Large intestine (tissue), 12 donors: Measurements from ENCODE around the gene FAM193A. TPM values are rescaled to one million over a fixed set of nuclear protein-coding genes. Genes with fewer than 3 reads are reported as not detected.

ENCODE experiments used
- DNase-seq, 2 donors: peaks; one replicate each; pipeline versions ENCODE4 v3.0.0 to v3.0.0-alpha.2; 2013
- H3K27ac ChIP-seq: one replicate; pipeline ENCODE4 v1.5.1; 2013; ENCODE audit warnings: low read length
- H3K27me3 ChIP-seq: 2 replicates; pipeline ENCODE4 v1.6.1; 2013; ENCODE audit warnings: low read length; ENCODE audit not compliant: control insufficient read depth, insufficient read depth
- H3K36me3 ChIP-seq: 2 replicates; pipeline ENCODE4 v1.6.1; 2013; ENCODE audit warnings: low read length; ENCODE audit not compliant: control insufficient read depth, insufficient read depth
- H3K4me1 ChIP-seq: one replicate; pipeline ENCODE4 v1.6.1; 2013; ENCODE audit warnings: low read length; ENCODE audit not compliant: control insufficient read depth, insufficient read depth
- H3K4me3 ChIP-seq: one replicate; pipeline ENCODE4 v1.5.1; 2013; ENCODE audit warnings: low read length
- H3K9me3 ChIP-seq: one replicate; pipeline ENCODE4 v1.6.1; 2013; ENCODE audit warnings: mild to moderate bottlenecking, low read depth, low read length, moderate library complexity; ENCODE audit not compliant: control insufficient read depth
- WGBS: methylation state at CpG from one replicate; pipeline ENCODE4 v1.1.5; 2013; ENCODE audit warnings: low lambda C conversion rate; ENCODE audit not compliant: insufficient coverage; 5-methylcytosine and 5-hydroxymethylcytosine counted together
- long read RNA-seq, 11 donors: transcript quantifications; one replicate each; lab custom pipeline, GENCODE V29; 2026
- polyA plus RNA-seq: library from polyadenylated mRNA; unstranded; fragments of 120-200 nt; gene quantifications from one replicate; pipeline ENCODE4 v1.2.1, GENCODE V29; 2013

FAM193A gene, protein sequence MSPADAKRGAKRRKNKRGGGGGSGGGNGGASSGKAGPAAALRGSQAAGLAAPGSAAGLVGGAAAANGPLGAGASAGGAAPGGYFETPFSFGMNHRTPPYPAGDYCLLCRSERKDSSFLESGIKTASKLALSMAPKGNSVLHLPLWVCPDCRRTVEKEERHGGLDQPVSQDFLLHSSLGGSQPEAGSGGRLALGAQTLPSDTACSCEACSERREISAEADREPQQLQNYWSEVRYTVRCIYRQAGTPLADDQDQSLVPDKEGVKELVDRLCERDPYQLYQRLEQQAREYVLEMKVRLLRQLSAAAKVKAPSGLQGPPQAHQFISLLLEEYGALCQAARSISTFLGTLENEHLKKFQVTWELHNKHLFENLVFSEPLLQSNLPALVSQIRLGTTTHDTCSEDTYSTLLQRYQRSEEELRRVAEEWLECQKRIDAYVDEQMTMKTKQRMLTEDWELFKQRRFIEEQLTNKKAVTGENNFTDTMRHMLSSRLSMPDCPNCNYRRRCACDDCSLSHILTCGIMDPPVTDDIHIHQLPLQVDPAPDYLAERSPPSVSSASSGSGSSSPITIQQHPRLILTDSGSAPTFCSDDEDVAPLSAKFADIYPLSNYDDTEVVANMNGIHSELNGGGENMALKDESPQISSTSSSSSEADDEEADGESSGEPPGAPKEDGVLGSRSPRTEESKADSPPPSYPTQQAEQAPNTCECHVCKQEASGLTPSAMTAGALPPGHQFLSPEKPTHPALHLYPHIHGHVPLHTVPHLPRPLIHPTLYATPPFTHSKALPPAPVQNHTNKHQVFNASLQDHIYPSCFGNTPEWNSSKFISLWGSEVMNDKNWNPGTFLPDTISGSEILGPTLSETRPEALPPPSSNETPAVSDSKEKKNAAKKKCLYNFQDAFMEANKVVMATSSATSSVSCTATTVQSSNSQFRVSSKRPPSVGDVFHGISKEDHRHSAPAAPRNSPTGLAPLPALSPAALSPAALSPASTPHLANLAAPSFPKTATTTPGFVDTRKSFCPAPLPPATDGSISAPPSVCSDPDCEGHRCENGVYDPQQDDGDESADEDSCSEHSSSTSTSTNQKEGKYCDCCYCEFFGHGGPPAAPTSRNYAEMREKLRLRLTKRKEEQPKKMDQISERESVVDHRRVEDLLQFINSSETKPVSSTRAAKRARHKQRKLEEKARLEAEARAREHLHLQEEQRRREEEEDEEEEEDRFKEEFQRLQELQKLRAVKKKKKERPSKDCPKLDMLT (N-terminal part only)
- polyA plus RNA-seq, result 20.4 TPM
- long read RNA-seq, donor 1, partial matches to known transcripts, result 0 of 1 reads
- long read RNA-seq, donor 1, other reads (novel, unspliced or antisense), result 0 of 1 reads
- long read RNA-seq, donor 2, partial matches to known transcripts, result 0 of 1 reads
- long read RNA-seq, donor 2, other reads (novel, unspliced or antisense), result 0 of 1 reads
- long read RNA-seq, donor 3, result 0 reads
- long read RNA-seq, donor 4, result 0 reads
- long read RNA-seq, donor 5, partial matches to known transcripts, result 0 of 1 reads
- long read RNA-seq, donor 5, other reads (novel, unspliced or antisense), result 0 of 1 reads
- long read RNA-seq, donor 6, partial matches to known transcripts, result 6 of 7 reads
- long read RNA-seq, donor 6, other reads (novel, unspliced or antisense), result 0 of 7 reads
- long read RNA-seq, donor 7, result 0 reads
- long read RNA-seq, donor 8, partial matches to known transcripts, result 6 of 22 reads
- long read RNA-seq, donor 8, other reads (novel, unspliced or antisense), result 15 of 22 reads
- long read RNA-seq, donor 9, result 0 reads
- long read RNA-seq, donor 10, result 0 reads
- long read RNA-seq, donor 11, result 0 reads

DNA sequence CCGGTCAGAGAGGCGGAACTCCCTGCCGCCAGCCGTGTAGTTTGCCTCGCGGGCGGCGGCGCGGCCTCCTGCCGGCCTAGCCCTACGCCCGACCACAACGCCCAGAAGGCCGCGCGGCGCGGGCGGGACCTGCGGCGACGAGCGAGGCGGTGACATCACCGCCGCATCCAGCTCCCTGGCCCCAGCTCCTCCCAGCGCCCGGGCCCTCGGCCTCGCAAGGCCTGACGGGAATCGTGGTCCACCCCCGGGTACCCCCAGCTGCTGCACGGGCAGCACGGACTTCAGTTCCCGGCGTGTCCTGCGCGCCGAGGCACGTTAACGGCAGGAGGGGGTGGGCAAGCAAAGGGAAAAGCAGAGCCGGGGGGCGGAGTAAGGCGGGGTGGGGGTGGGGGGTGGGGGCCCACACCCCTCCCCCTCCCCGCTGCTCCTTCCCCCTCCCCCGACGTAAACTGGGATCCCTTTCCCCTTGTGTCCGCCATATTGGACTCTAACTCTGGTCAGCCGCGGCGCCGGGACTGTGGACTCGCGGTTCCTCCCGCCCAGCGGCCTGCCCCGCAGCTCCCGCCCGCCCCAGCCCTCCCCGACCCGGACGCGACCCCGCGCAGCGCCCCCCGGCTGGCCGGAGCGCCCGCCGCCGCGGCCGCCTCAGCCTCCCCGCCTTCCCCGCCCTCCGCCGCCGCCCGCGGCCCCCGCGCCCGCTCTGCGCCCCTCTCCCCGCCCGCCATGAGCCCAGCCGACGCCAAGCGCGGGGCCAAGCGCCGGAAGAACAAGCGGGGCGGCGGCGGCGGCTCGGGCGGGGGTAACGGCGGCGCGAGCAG lies at the start of gene FAM193A:
Gene FAM193A, plus strand, starts transcription at position 455 of the 818 bp plus-strand sequence. Its CDS starts 269 bp downstream, at position 724.
- Histone ChIP-seq H3K36me3 (no peaks in the 10 kb centered on the region), H3K4me3 (peak within 1 kb of the TSS; percentile 89), H3K27me3 (no peaks in the 10 kb centered on the region), H3K27ac (peak within 1 kb of the TSS; percentile 89), H3K9me3 (peaks cover 3% of the 10 kb centered on the region), H3K4me1 (peaks cover 11% of the 10 kb centered on the region)
- whole genome bisulfite sequencing, result no CpG with 5 or more reads among the region's 106 CpGs
- DNase-seq, result peak; percentile 100

DNA sequence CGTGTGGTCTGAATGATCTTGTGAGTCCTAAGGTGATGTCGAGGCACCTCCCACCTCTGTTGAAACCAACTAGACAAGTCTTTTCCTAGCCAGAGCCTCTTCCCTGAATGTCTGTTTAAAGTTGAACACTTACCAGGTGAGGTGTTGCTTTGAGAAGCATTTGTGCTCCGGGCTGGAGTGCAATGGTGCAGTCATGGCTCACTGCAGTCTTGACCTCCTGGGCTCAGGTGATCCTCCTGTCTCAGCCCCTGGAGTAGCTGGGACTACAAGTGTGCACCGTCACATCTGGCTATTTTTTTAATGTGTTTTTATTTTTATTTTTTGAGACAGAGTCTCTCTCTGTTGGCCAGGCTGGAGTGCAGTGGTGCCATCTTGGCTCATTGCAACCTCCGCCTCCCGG lies 49.5 kb upstream of the FAM193A start:
- peak in 1 of 2 donors; percentile 54 for DNase-seq
- no CpG with 5 or more reads among the region's 6 CpGs for WGBS

DNA sequence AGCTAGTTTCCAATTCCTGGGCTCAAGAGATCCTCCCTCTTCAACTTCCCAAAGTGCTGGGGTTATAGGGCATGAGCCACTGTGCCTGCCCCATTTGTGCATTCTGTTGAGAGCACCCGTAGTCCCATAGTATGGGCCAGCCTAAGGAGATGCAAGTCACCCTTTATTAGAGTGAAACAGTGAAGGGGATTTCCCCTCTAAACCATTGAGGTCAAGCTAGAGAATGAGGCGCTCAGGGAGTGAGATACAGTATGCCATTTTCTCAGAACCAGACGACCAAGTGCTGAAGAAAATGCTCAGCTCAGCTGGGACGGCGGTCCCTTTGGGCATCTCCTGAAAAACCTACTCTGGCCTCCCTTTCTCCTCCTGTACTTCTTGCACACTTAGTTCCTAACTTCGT lies 48.8 kb upstream of the FAM193A start:
- Histone ChIP-seq H3K4me3 (no peak overlapping the region), H3K27ac (no peak overlapping the region), H3K4me1 (peaks cover 8% of the 10 kb centered on the region), H3K36me3 (peaks cover 27% of the 10 kb centered on the region), H3K9me3 (no peaks in the 10 kb centered on the region), H3K27me3 (no peaks in the 10 kb centered on the region)
- DNase-seq, result no peak
- 67% methylated on average over 1 of the region's 6 CpGs for WGBS

More for the DNA sequence above, 49.5 kb upstream of the FAM193A start:
- peaks cover 14% of the 10 kb centered on the region for H3K4me1 ChIP-seq
- H3K9me3 ChIP-seq, result no peaks in the 10 kb centered on the region
- H3K36me3 ChIP-seq, result peaks cover 21% of the 10 kb centered on the region
- H3K27ac ChIP-seq, result no peak overlapping the region
- H3K27me3 ChIP-seq, result no peaks in the 10 kb centered on the region
- no peak overlapping the region for H3K4me3 ChIP-seq

DNA sequence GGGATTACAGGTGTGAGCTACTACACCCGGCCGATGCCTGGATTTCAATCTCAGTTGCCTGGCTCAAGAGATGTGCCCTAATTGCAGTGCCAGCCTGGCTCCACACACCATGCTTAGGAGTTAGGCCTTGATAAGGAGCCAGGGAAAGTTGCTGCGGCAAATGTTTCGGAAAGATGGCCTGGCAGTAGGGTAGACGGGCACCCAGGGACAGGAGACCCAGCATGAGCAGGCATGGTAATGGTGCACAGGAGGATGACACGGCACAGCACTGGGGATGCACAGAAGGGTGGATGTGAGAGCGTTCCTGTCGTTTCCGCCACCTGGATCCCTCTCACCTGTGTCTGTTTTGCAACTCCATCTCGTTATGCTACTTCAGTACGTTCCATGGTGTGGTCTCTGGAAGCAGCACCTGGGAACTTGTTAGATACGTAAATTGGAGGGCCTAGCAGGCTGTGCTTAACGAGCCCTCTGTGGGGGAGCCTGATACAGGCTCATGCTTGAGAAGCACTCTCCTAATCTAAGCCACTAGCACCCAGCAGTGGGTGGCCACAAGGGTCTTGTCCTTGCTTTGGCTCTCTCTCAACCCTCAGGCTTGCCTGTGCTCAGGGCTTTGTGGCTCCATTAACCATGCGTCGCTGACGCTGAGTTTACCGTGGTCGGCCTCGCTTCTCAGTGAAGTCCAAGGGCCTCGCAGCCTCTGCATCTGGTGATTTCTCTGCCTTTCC lies 47.2 kb upstream of the FAM193A start:
- Histone ChIP-seq H3K27ac (no peak overlapping the region), H3K27me3 (no peaks in the 10 kb centered on the region)

DNA sequence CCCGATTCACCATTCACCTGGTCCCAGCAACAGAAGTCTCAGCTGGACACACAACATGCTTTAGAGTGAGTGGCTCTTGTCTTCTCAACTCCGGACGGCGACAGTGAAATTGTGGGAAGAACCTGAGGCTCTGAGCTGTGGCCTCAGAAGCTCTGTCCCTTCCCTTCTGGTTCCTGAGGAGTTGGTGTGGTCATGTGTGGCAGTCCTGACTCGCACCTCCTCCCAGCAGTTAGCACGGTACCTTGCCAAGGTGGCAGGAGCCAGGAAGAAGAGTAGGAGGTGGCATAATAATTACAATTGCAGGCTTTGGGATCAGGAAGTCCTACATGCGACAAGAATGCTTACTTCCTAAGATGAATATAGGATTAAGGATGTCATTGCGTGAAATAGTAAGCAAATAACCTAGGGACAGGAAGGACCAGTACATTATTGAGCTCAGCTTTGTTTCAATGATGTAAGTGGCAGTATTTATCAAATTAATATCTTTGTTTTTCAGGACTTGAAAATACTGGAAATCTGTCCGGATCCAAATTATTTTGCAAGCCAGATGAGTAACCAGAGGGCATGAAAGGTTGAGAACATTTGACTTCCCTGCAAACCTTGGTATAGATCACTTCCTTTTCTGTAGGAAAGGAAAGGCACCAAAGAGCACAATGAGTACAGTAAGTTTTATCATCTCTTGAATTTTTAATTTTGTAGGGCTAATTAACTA lies 46.5 kb upstream of the FAM193A start:
- Histone ChIP-seq H3K27me3 (no peaks in the 10 kb centered on the region), H3K27ac (no peak overlapping the region), H3K36me3 (peaks cover 35% of the 10 kb centered on the region), H3K4me3 (no peak overlapping the region), H3K9me3 (no peaks in the 10 kb centered on the region), H3K4me1 (no peaks in the 10 kb centered on the region)
- 100% methylated on average over 2 of the region's 9 CpGs for WGBS
- no peak for DNase-seq

More for the DNA sequence above, 47.2 kb upstream of the FAM193A start:
- Histone ChIP-seq H3K36me3 (peaks cover 33% of the 10 kb centered on the region), H3K9me3 (no peaks in the 10 kb centered on the region), H3K4me3 (no peak overlapping the region), H3K4me1 (no peaks in the 10 kb centered on the region)
- DNase-seq, result no peak
- no CpG with 5 or more reads among the region's 20 CpGs for WGBS

DNA sequence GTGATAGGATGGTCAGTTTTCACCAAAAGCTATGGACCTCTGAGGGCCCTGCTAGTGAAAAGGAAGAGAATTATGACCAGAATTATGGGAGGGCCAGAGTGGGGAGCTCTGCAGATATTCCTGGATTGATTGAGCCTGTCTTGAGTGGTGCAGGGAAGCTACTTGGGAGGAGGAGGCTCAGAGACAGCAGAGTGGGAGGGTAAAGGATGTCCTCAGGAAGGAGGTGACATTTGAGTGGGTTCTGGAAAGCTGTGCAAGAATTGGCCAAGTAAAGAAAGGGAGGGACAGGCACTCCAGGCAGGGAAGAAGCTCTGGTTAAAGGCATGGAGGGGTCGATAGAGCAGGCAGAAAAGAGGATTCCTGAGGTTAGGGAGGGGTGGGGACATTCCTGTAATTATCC lies 43.5 kb upstream of the FAM193A start:
- H3K27me3 ChIP-seq, result no peaks in the 10 kb centered on the region
- no peak for DNase-seq
- no peaks in the 10 kb centered on the region for H3K9me3 ChIP-seq
- H3K4me3 ChIP-seq, result no peak overlapping the region
- H3K36me3 ChIP-seq, result peaks cover 53% of the 10 kb centered on the region
- no peaks in the 10 kb centered on the region for H3K4me1 ChIP-seq
- H3K27ac ChIP-seq, result no peak overlapping the region
- no CpG with 5 or more reads among the region's 1 CpG for WGBS

DNA sequence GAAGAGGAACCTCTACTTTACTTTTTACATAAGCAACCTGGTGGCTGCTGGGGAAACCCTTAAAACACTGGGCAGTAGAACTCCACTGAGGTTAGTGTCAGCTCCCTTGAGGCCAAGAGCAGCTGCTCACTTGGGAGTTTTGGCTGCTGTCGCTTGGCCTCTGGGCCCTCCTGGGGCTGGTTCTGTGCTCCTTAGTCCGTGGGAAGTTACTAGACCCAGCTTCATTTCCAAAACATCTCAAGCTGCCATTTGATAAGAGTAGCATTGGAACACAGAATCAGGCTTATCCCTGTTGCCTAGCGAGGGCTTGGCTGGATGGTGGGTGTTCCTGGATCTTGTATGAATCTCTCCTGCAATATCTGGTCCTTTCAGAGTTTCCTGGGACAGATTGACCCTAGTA lies 41.5 kb upstream of the FAM193A start:
- no CpG with 5 or more reads among the region's 3 CpGs for WGBS
- peaks cover 63% of the 10 kb centered on the region for H3K36me3 ChIP-seq

DNA sequence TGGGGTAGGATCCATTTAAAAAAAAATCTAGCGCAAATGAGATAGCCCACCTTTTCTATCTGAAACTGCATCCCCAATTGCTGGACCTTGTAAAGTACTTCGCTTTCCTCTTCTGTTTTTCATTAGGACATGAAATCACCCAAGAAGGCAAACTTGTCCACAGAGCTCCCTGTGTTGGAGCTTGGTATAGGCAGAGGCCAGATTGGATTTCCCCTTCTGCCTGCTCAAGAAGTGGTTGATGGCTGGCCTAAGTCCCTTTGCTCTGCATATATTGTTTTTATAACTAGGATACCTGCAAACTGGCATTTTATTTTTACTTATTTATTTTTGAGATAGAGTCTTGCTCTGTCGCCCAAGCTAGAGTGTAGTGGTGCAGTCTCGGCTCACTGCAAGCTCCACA lies 39.1 kb upstream of the FAM193A start:
- H3K27me3 ChIP-seq, result no peaks in the 10 kb centered on the region
- no peak overlapping the region for H3K4me3 ChIP-seq
- H3K36me3 ChIP-seq, result peaks cover 69% of the 10 kb centered on the region
- no CpG with 5 or more reads among the region's 4 CpGs for WGBS
- no peak for DNase-seq
- no peaks in the 10 kb centered on the region for H3K9me3 ChIP-seq
- H3K27ac ChIP-seq, result no peak overlapping the region
- no peaks in the 10 kb centered on the region for H3K4me1 ChIP-seq

More for the DNA sequence above, 41.5 kb upstream of the FAM193A start:
- no peaks in the 10 kb centered on the region for H3K4me1 ChIP-seq
- H3K9me3 ChIP-seq, result no peaks in the 10 kb centered on the region
- H3K4me3 ChIP-seq, result no peak overlapping the region
- no peak overlapping the region for H3K27ac ChIP-seq
- no peak for DNase-seq
- no peaks in the 10 kb centered on the region for H3K27me3 ChIP-seq
